Measurements from ENCODE around the gene IGFBP4. TPM values are rescaled to one million over a fixed set of nuclear protein-coding genes. Genes with fewer than 3 reads are reported as not detected.
A peak's percentile ranks its signal among the peaks of the same experiment; 100 is the strongest.

The IGFBP4 gene
- total and polyA plus RNA-seq, 2 donors from 2014 or later = 545 to 743 TPM

- H3K9ac ChIP-seq (ENCODE audit: low read length in 3 of 3) = no peak overlapping the region
- no peak for FAIRE-seq
- no peak overlapping the region for H3K27ac ChIP-seq (ENCODE audit: low read depth in 2 of 2, low read length in 2 of 2)
- H3K27me3 ChIP-seq (ENCODE audit: control insufficient read depth, insufficient read depth, low read length) = no peaks in the 10 kb centered on the region
- H3K36me3 ChIP-seq (ENCODE audit: control insufficient read depth in 2 of 3, insufficient read depth in 3 of 3, low read length in 3 of 3) = no peaks in the 10 kb centered on the region
- no peaks in the 10 kb centered on the region for H3K4me1 ChIP-seq (ENCODE audit: control insufficient read depth in 2 of 3, insufficient read depth in 2 of 3, low read depth in 1 of 3, low read length in 3 of 3)
- no peak for TF ChIP-seq CTCF (IDR thresholded peaks at IDR 0.05; ENCODE audit: borderline replicate concordance, extremely low read depth, insufficient read depth)
- no peak overlapping the region for H3K4me3 ChIP-seq (ENCODE audit: low read length in 3 of 3)
- no peak for DNase-seq
- intact Hi-C loops (cut with DNase I) = no loop called here
- H3K9me3 ChIP-seq (ENCODE audit: control insufficient read depth in 2 of 3, insufficient read depth in 1 of 3, low read length in 3 of 3) = no peaks in the 10 kb centered on the region
These were observed 39.5 kb downstream of the IGFBP4 start for GRCh38 chr17:40482722-40483121.

GRCh38 chr17:40483679-40484078 is 40.4 kb downstream of the IGFBP4 start:
- FAIRE-seq (no peak), DNase-seq (no peak)
- no peak overlapping the region for H3K27ac ChIP-seq (ENCODE audit: low read depth in 2 of 2, low read length in 2 of 2)
- no peaks in the 10 kb centered on the region for H3K4me1 ChIP-seq (ENCODE audit: control insufficient read depth in 2 of 3, insufficient read depth in 2 of 3, low read depth in 1 of 3, low read length in 3 of 3)
- no peak for TF ChIP-seq CTCF (IDR thresholded peaks at IDR 0.05; ENCODE audit: borderline replicate concordance, extremely low read depth, insufficient read depth)
- no peaks in the 10 kb centered on the region for H3K36me3 ChIP-seq (ENCODE audit: control insufficient read depth in 2 of 3, insufficient read depth in 3 of 3, low read length in 3 of 3)
- H3K4me3 ChIP-seq (ENCODE audit: low read length in 3 of 3) = no peak overlapping the region
- no peak overlapping the region for H3K9ac ChIP-seq (ENCODE audit: low read length in 3 of 3)
- intact Hi-C loops (cut with DNase I) = no loop called here
- no peaks in the 10 kb centered on the region for H3K27me3 ChIP-seq (ENCODE audit: control insufficient read depth, insufficient read depth, low read length)
- no peaks in the 10 kb centered on the region for H3K9me3 ChIP-seq (ENCODE audit: control insufficient read depth in 2 of 3, insufficient read depth in 1 of 3, low read length in 3 of 3)

GRCh38 chr17:40484285-40484972 is 41.2 kb downstream of the IGFBP4 start:
- no peak overlapping the region for H3K9ac ChIP-seq (ENCODE audit: low read length in 3 of 3)
- H3K4me1 ChIP-seq (ENCODE audit: control insufficient read depth in 2 of 3, insufficient read depth in 2 of 3, low read depth in 1 of 3, low read length in 3 of 3) = no peaks in the 10 kb centered on the region
- H3K27me3 ChIP-seq (ENCODE audit: control insufficient read depth, insufficient read depth, low read length) = no peaks in the 10 kb centered on the region
- no peak overlapping the region for H3K4me3 ChIP-seq (ENCODE audit: low read length in 3 of 3)
- no peak for TF ChIP-seq CTCF (IDR thresholded peaks at IDR 0.05; ENCODE audit: borderline replicate concordance, extremely low read depth, insufficient read depth)
- no peaks in the 10 kb centered on the region for H3K36me3 ChIP-seq (ENCODE audit: control insufficient read depth in 2 of 3, insufficient read depth in 3 of 3, low read length in 3 of 3)
- no peaks in the 10 kb centered on the region for H3K9me3 ChIP-seq (ENCODE audit: control insufficient read depth in 2 of 3, insufficient read depth in 1 of 3, low read length in 3 of 3)
- no peak overlapping the region for H3K27ac ChIP-seq (ENCODE audit: low read depth in 2 of 2, low read length in 2 of 2)
- peak in 1 of 5 donors; percentile 38 for DNase-seq
- FAIRE-seq = no peak
- intact Hi-C loops (cut with DNase I) = no loop called here
